Heart right ventricle (tissue), 16 donors: ENCODE data around the gene VASN. TPM values are rescaled to one million over a fixed set of nuclear protein-coding genes. Genes with fewer than 3 reads are reported as not detected.
A peak's percentile ranks its signal among the peaks of the same experiment; 100 is the strongest.

Source experiments
- ATAC-seq, 8 donors: fragments of 200-7000 bp; cut with Tn5 transposase; one replicate each; pipeline ENCODE4 v1.9.1; 2020; ENCODE audit warnings: mild to moderate bottlenecking in 8 of 8, moderate library complexity in 8 of 8, moderate number of reproducible peaks in 1 of 8
- DNase-seq, 2 donors: peaks; one replicate each; pipeline ENCODE4 v3.0.0-alpha.2; 2020
- H3K27ac ChIP-seq, 10 donors: fragments of 200-600 bp; sonication (generic) in 2 of 10; one replicate each; pipeline versions ENCODE4 v1.5.0 to v1.8.0; 2020 to 2022; ENCODE audit warnings: mild to moderate bottlenecking in 3 of 10
- H3K27me3 ChIP-seq, 7 donors: fragments of 200-600 bp; one replicate each; pipeline ENCODE4 v1.8.0; 2021 to 2022; ENCODE audit warnings: mild to moderate bottlenecking in 2 of 7
- H3K36me3 ChIP-seq, 9 donors: fragments of 200-600 bp; sonication (generic) in 1 of 9; one replicate each; pipeline versions ENCODE4 v1.5.0 to v1.8.0; 2020 to 2022; ENCODE audit warnings: mild to moderate bottlenecking in 2 of 9
- H3K4me1 ChIP-seq, 9 donors: fragments of 200-600 bp; sonication (generic) in 1 of 9; one replicate each; pipeline versions ENCODE4 v1.5.0 to v1.8.0; 2020 to 2022; ENCODE audit warnings: mild to moderate bottlenecking in 4 of 9
- H3K4me3 ChIP-seq, 10 donors: fragments of 200-600 bp; sonication (generic) in 2 of 10; one replicate each; pipeline versions ENCODE4 v1.5.0 to v1.8.0; 2020 to 2022; ENCODE audit warnings: mild to moderate bottlenecking in 7 of 10, moderate library complexity in 2 of 10
- H3K9me3 ChIP-seq, 11 donors: fragments of 200-600 bp in 10 of 11; sonication (generic) in 2 of 11; one replicate each; pipeline versions ENCODE4 v1.5.0 to v1.8.0; 2013 to 2022; ENCODE audit warnings: mild to moderate bottlenecking in 2 of 11, control low read depth in 1 of 11, moderate library complexity in 1 of 11
- WGBS, 2 donors: extraction: QIAGEN DNeasy Blood & Tissue Kit; methylation state at CpG; one replicate each; pipeline ENCODE4 v1.1.7; 2013; ENCODE audit warnings: inconsistent platforms in 1 of 2; 5-methylcytosine and 5-hydroxymethylcytosine counted together
- intact Hi-C, 10 donors: fragments of 100-400 bp; cut with DNase I; formaldehyde crosslinking; loops; one replicate each; pipeline versions ENCODE4 v1.11.1 to v1.14.2; 2022
- polyA plus RNA-seq, 2 donors: library from polyadenylated mRNA; stranded (reverse); fragments of 200-250 nt; gene quantifications; one replicate each; pipeline ENCODE4 v1.2.3, GENCODE V29; 2013
- total RNA-seq, 10 donors: library from RNA; stranded (reverse); fragmentation: NEBNext Ultra II Directional in 3 of 10; extraction: Animal tissue kit (Norgen Biotek cat#: 25700) in 3 of 10; gene quantifications; one replicate each; pipeline versions ENCODE4 v1.2.1 to v1.2.4, GENCODE V29; 2021 to 2023
- TF ChIP-seq, protein P1 (sequence below), 9 donors: fragments of 200-600 bp; sonication (generic) in 2 of 9; IDR thresholded peaks; one replicate each; pipeline versions ENCODE4 v1.5.0 to v1.8.0; 2021 to 2022; ENCODE audit warnings: antibody characterized with exemption in 9 of 9, mild to moderate bottlenecking in 5 of 9, moderate library complexity in 1 of 9
- donor health status: Arrhythmogenic right ventricular cardiomyopathy.
- donor health status: ischemic (EF 13 %, LVEDD 7.1; RV severe dilation, severe dysfunction).
- donor health status: healthy with polysubstance abuse.
- donor health status: DM: no; HTN: yes; CAD: no.
- donor health status: DM: no; HTN: no; CAD: no.
- donor health status: ischemic (EF 25% LVEDD 6.9; RV normal size, moderate dysfunction).
- donor health status: ischemic (EF 25% LVEDD 5.7; RV mildly dilated, moderate dysfunction).
- donor health status: healthy.
- donor health status: DM: yes; HTN: yes; CAD: no.
- donor health status: Ischemic cardiomyopathy.
- donor health status: ischemic (EF 35%, LVEDD 5.7; RV mildly dilated, moderate dysfunction).
- donor health status: nonischemic (EF 11% LVEDD 7.7; RV severe dilation, severe dysfunction).
- donor health status: DM: yes; HTN: yes; CAD: no.
- donor health status: PGD.
- donor health status: ischemic (EF 29% LVEDD 5.4; RV normal size, mild dysfunction).
- donor health status: nonischemic (EF 23%, LVEDD 6.1; RV moderate dilation, normal function).

VASN gene
- total and polyA plus RNA-seq, 12 donors, result 3.1 to 27.9 (median 6.0) TPM

DNA sequence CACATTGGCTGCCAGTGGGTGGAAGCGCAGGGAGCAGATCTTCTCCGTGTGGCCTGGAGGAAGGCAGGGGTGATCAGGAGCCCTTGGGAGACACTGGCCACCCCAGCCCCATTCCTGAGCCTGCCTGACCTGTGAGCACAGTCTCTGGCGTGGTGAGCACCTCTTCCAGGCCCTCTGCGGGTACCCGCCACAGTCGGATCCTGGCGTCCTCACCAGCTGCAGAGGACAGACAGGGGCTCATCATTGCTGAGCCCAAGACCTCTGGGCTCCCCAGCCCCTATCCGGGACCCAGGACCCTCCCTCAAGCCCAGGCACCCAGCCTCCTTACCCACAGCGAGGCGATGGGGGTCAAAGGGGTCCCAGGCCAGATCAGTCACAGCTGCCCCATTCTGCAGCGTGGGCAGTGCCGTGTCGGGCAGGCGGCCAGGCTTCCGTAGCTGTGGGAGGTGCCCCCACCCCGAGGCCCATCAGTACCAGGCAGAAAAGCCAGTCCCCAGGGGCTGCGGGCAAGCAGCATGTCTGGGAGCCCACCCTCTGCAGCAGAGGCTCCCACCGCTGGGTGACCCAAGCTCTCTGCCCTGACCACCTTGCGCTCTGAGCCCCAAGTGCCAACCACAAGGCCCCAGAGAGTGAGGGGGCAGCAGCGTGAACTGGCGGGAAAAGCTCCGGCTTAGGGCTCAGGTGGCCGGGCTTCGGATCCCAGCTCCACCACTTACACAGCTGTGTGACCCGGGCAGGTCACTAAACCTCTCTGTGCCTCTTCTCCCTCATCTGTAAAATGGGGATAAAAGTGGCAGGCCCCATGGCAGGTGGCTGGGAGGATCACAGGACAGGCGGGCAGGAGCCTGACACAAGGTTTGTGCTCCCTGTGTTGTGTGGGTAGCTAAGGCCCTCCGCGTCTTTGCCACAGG, 10.4 kb upstream of the VASN start:
- Histone ChIP-seq H3K27me3 (no peaks in the 10 kb centered on the region), H3K9me3 (no peaks in the 10 kb centered on the region), H3K36me3 (peaks cover 0 to 91% (median 20%) of the 10 kb centered on the region in 9 donors), H3K4me3 (no peak overlapping the region), H3K27ac (no peak overlapping the region), H3K4me1 (no peaks in the 10 kb centered on the region)
- 96% methylated on average over 28 of the region's 28 CpGs for WGBS, 2 donors
- ATAC-seq, result no peak
- TF ChIP-seq, protein P1, sequence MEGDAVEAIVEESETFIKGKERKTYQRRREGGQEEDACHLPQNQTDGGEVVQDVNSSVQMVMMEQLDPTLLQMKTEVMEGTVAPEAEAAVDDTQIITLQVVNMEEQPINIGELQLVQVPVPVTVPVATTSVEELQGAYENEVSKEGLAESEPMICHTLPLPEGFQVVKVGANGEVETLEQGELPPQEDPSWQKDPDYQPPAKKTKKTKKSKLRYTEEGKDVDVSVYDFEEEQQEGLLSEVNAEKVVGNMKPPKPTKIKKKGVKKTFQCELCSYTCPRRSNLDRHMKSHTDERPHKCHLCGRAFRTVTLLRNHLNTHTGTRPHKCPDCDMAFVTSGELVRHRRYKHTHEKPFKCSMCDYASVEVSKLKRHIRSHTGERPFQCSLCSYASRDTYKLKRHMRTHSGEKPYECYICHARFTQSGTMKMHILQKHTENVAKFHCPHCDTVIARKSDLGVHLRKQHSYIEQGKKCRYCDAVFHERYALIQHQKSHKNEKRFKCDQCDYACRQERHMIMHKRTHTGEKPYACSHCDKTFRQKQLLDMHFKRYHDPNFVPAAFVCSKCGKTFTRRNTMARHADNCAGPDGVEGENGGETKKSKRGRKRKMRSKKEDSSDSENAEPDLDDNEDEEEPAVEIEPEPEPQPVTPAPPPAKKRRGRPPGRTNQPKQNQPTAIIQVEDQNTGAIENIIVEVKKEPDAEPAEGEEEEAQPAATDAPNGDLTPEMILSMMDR (IDR thresholded peaks at IDR 0.05), result no peak
- DNase-seq, result peak in 1 of 2 donors; percentile 9
- intact Hi-C loops, result no loop called here

DNA sequence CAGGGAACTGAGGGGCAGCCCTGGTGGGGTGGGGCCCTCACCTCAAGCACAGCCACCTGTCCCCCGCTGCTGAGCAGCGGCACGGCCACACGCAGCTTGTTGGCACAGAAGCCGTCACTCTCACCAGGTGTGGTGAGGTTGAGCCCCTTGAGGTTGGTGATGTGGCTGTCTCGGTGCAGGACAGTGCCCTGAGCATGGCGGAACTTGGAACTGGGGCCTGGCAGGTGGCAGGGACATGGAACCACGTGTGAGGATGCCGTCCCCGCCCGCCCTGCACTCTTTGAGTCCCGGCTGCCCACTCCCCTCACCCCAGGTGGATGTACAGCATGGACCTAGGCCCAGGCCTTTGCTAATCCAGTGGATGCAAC, 9.7 kb upstream of the VASN start:
- no peak overlapping the region for H3K27ac ChIP-seq
- DNase-seq, result no peak
- intact Hi-C loops, result no loop called here
- peaks cover 0 to 88% (median 14%) of the 10 kb centered on the region in 9 donors for H3K36me3 ChIP-seq
- TF ChIP-seq, protein P1 (IDR thresholded peaks at IDR 0.05), result no peak
- no peaks in the 10 kb centered on the region for H3K4me1 ChIP-seq
- no peaks in the 10 kb centered on the region for H3K27me3 ChIP-seq
- no peaks in the 10 kb centered on the region for H3K9me3 ChIP-seq
- WGBS, 2 donors, result 93 to 95% methylated on average over 12 of the region's 12 CpGs
- no peak for ATAC-seq
- no peak overlapping the region for H3K4me3 ChIP-seq

DNA sequence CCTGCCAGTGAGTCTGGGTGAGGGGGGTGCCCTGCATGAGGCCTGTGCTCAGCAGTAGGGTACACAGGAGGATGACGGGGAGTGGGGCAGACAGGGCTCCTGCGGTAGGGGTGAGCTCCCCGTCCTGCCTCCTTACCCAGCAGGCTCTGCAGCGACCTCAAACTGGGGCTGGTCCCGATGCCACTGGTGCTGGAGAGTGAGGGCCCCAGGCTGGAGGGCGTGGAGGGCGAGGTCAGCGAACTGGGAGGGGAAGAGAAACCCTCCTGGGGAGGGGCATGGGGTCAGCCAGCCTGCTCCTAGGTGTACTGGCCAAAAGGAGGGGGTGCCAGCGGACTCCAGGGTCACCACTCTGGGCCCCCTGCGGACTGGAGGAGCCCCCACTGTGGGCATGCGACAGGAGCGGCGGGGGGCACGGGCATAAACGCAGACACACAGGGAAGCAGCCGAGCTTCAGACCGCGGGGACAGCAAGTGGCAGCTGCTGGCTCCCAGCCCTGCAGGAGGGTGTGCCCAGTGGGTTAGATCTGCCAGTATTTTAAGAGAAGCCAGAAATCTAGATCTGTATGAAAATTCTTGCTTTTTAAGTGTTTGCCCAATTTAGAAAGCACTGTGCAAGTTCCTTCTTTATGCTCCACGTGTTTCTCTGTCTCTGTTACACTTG, 9.0 kb upstream of the VASN start:
- Histone ChIP-seq H3K4me3 (no peak overlapping the region), H3K36me3 (peaks cover 0 to 88% (median 14%) of the 10 kb centered on the region in 9 donors), H3K9me3 (no peaks in the 10 kb centered on the region), H3K4me1 (no peaks in the 10 kb centered on the region), H3K27ac (no peak overlapping the region), H3K27me3 (no peaks in the 10 kb centered on the region)
- ATAC-seq (no peak), DNase-seq (no peak)
- TF ChIP-seq, protein P1 (IDR thresholded peaks at IDR 0.05), result no peak
- WGBS, 2 donors, result 91% methylated on average over 19 of the region's 19 CpGs
- intact Hi-C loops, result no loop called here

DNA sequence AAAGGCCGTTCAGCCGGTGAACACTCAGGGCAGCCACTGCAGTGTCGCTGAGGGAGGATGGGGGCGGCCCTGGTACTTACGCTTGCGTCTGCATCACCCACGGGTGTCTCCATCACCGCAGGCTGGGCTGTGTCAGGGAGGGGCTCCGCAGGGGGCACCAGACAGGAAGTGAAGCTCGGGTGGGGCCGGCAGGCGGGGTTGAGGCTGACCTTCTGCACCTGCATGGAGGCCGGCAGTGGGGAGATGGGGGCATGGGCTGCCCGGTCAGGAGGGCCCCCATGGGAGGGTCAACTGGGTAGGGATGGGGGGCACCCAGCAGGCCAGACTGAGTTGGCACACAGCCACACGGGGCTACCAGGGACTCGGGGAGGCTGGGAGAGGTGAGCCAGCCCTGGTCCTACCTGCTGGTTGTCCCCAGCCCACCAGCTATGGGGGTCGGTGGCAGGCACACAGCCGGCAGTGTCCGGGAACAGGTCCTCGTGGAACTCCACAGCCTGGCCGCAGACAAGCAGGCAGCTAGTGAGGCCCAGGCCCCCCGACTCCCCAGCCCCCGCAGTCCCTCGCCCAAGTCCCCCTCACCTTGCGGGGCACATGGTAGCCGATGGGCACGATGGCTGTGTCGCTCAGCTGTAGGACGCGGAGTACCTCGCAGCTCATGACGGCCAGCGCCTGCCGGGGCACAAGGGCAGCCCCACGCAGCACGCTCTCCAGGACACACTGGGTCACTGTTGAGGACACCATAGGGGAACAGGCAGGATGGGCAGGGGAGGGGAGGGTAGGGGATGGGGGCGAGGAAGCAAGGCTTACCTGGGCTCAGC, 7.2 kb upstream of the VASN start:
- no peak overlapping the region for H3K4me3 ChIP-seq
- peaks cover 0 to 11% (median 0%) of the 10 kb centered on the region in 9 donors for H3K4me1 ChIP-seq
- no peaks in the 10 kb centered on the region for H3K9me3 ChIP-seq
- H3K36me3 ChIP-seq, result peaks cover 0 to 78% (median 14%) of the 10 kb centered on the region in 9 donors
- no peak for ATAC-seq
- 93 to 95% methylated on average over 36 to 37 of the region's 37 CpGs for WGBS, 2 donors
- H3K27ac ChIP-seq, result no peak overlapping the region
- H3K27me3 ChIP-seq, result no peaks in the 10 kb centered on the region
- intact Hi-C loops, result no loop called here
- no peak for DNase-seq
- TF ChIP-seq, protein P1 (IDR thresholded peaks at IDR 0.05), result no peak
